Erythroblast (primary cell): ENCODE data around the gene CNTFR.

Source experiments
- GATA1 ChIP-seq: IDR thresholded peaks from 2 replicates; pipeline ENCODE4 v1.6.1; 2011; ENCODE audit warnings: low read depth, mild to moderate bottlenecking, control low read depth, low read length, moderate library complexity
- POLR2A ChIP-seq: IDR thresholded peaks from 2 replicates; pipeline ENCODE4 v1.6.1; 2011; ENCODE audit warnings: mild to moderate bottlenecking, low read length

- TF ChIP-seq POLR2A (no peak), GATA1 (no peak)
Observed at GRCh38 chr9:34526026-34526425, 63.5 kb downstream of the CNTFR start.
